Measurements from ENCODE around the gene MMRN1.

Gene MMRN1

GRCh38 chr4:89909889-89910288, 15.2 kb downstream of the MMRN1 start:
- no peak overlapping the region for H3K27ac ChIP-seq
- H3K4me3 ChIP-seq, result no peak overlapping the region
- DNase-seq (ENCODE audit: low spot score), result no peak
- TF ChIP-seq, protein P1, sequence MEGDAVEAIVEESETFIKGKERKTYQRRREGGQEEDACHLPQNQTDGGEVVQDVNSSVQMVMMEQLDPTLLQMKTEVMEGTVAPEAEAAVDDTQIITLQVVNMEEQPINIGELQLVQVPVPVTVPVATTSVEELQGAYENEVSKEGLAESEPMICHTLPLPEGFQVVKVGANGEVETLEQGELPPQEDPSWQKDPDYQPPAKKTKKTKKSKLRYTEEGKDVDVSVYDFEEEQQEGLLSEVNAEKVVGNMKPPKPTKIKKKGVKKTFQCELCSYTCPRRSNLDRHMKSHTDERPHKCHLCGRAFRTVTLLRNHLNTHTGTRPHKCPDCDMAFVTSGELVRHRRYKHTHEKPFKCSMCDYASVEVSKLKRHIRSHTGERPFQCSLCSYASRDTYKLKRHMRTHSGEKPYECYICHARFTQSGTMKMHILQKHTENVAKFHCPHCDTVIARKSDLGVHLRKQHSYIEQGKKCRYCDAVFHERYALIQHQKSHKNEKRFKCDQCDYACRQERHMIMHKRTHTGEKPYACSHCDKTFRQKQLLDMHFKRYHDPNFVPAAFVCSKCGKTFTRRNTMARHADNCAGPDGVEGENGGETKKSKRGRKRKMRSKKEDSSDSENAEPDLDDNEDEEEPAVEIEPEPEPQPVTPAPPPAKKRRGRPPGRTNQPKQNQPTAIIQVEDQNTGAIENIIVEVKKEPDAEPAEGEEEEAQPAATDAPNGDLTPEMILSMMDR (IDR thresholded peaks at IDR 0.05), result no peak

GRCh38 chr4:89913623-89914022, 19.0 kb downstream of the MMRN1 start:
- TF ChIP-seq, protein P1 (IDR thresholded peaks at IDR 0.05), result no peak
- Histone ChIP-seq H3K27ac (no peak overlapping the region), H3K4me3 (no peak overlapping the region)
- no peak for DNase-seq (ENCODE audit: low spot score)

DNA sequence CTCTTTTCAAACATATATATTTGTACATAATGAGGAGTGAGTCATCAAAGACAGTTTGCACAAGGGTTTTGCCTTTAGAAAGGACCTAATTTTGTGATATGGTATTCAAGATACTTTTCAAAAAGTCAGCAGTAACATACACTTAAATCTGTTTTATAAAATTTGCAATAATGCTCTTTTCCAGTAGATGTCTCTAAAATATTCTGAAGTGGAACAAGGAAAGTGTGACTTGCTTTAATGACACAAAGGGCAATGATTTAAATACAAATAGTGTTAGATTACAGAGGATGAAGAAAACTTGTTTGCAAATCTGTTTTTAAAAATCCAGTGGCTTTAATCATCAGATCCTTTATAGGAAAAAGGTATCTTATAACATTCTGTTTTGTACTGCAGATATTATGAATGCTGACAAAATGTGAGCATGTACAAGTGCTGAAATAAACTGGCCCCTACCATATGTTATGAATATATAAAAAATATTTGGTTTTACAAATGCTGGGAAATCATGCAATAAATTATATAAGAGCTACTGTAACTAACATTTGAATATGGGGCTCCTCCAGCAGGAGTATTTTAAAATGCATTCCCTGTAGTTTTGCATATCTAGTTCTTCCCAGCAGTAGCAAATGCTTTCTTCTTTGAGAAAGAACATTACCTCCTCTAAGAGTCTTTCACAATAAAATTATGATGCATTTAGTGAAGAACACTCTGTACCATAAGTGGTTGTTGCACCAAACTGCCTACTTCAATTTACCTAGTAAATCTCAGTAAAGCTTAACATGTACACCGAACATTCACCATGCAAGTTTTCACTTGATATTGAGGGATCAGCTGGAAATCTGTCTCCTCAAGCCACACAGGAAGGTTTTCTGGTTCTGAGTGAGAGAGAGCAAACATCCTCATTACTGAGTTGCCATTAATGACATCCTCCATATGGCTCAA, 20.2 kb downstream of the MMRN1 start:
- no peak overlapping the region for H3K4me3 ChIP-seq
- H3K27ac ChIP-seq, result no peak overlapping the region
- TF ChIP-seq, protein P1 (IDR thresholded peaks at IDR 0.05), result no peak
- no peak for DNase-seq (ENCODE audit: low spot score)

GRCh38 chr4:89915937-89916336, 21.3 kb downstream of the MMRN1 start:
- TF ChIP-seq, protein P1 (IDR thresholded peaks at IDR 0.05), result no peak
- no peak for DNase-seq (ENCODE audit: low spot score)
- Histone ChIP-seq H3K4me3 (no peak overlapping the region), H3K27ac (no peak overlapping the region)

DNA sequence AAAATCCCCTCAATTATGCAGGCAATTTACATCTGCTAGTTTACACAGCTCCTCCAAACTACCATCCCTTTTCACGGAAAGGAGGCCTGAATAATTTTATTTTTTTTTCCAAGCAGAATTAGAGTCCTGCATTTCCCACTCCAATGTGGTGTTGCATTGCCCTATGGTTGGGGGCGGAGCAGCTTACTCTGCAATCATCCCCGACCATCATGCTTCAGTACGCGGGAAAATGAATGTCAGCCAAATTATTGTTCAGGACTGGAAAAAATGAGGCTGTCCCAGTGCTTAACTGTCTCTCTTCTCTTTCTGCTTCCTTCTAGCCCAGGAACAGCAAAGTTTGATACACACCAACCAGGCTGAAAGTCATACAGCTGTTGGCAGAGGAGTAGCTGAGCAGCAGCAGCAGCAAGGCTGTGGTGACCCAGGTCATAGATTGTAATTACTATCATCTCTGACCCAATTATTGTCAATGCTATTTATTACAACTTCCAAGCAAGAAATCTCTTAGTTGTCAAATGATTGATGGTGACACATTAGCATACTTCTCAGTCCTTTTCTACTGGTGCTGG, 28.3 kb downstream of the MMRN1 start:
- TF ChIP-seq, protein P1 (IDR thresholded peaks at IDR 0.05), result no peak
- H3K27ac ChIP-seq, result no peak overlapping the region

DNA sequence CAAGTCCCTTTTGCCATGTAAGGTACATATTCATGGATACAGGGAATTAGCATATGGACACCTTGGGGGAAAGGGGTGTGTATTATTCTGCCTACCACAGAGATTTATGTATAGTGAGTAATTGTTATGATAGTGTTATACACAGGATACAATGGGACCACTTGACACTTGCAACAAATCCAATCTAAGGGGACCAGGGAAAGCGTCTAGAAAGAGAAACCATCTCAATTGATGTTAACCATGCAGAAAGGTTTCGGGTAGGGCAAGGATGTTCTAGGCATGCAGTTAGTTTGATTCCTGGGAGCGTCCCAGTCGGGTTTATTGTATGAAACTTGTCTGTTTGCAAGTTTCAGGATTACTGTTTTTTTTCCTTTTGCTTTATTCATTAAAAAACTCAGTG, 34.2 kb downstream of the MMRN1 start:
- TF ChIP-seq, protein P1 (IDR thresholded peaks at IDR 0.05), result no peak
- no peak overlapping the region for H3K27ac ChIP-seq
- H3K4me3 ChIP-seq, result no peak overlapping the region
- DNase-seq (ENCODE audit: low spot score), result no peak

More for the DNA sequence above, 28.3 kb downstream of the MMRN1 start:
- no peak for DNase-seq (ENCODE audit: low spot score)
- H3K4me3 ChIP-seq, result no peak overlapping the region

Measured in coronary artery (tissue), 2 donors.